Stimulated activated naive CD8-positive, alpha-beta T cell treated with anti-CD3 and anti-CD28 coated beads, Interleukin-15, Interleukin-2, amounts not matched to agents 100 ng/mL and 50 ng/mL, for 24 hours (primary cell): ENCODE measurements around the gene CNIH3.

Experiments used
- H3K27ac Mint-ChIP-seq: one replicate; pipeline ENCODE4 v1.8.0; 2021; ENCODE audit warnings: mild to moderate bottlenecking, mixed read lengths
- H3K27me3 Mint-ChIP-seq: one replicate; pipeline ENCODE4 v1.8.0; 2021; ENCODE audit warnings: mixed read lengths
- H3K36me3 Mint-ChIP-seq: one replicate; pipeline ENCODE4 v1.8.0; 2021; ENCODE audit warnings: low read depth, mixed read lengths
- H3K4me1 Mint-ChIP-seq: one replicate; pipeline ENCODE4 v1.8.0; 2021; ENCODE audit warnings: low read depth, mixed read lengths
- H3K4me3 Mint-ChIP-seq: one replicate; pipeline ENCODE4 v1.8.0; 2021; ENCODE audit warnings: mild to moderate bottlenecking, mixed read lengths
- H3K9me3 Mint-ChIP-seq: one replicate; pipeline ENCODE4 v1.8.0; 2021; ENCODE audit warnings: mixed read lengths

Gene CNIH3

GRCh38 chr1:224644553-224645154, 28.5 kb downstream of the CNIH3 start:
- Mint-ChIP-seq H3K9me3 (no peaks in the 10 kb centered on the region), H3K4me3 (no peak overlapping the region), H3K27me3 (no peaks in the 10 kb centered on the region), H3K4me1 (no peaks in the 10 kb centered on the region), H3K36me3 (no peaks in the 10 kb centered on the region), H3K27ac (no peak overlapping the region)

- H3K36me3 Mint-ChIP-seq: no peaks in the 10 kb centered on the region
- no peaks in the 10 kb centered on the region for H3K4me1 Mint-ChIP-seq
- H3K27me3 Mint-ChIP-seq: no peaks in the 10 kb centered on the region
- H3K9me3 Mint-ChIP-seq: no peaks in the 10 kb centered on the region
- no peak overlapping the region for H3K4me3 Mint-ChIP-seq
- H3K27ac Mint-ChIP-seq: no peak overlapping the region
Observed at GRCh38 chr1:224647449-224647848, 31.3 kb downstream of the CNIH3 start.

- H3K36me3 Mint-ChIP-seq: no peaks in the 10 kb centered on the region
- no peak overlapping the region for H3K27ac Mint-ChIP-seq
- no peaks in the 10 kb centered on the region for H3K9me3 Mint-ChIP-seq
- no peaks in the 10 kb centered on the region for H3K4me1 Mint-ChIP-seq
- no peaks in the 10 kb centered on the region for H3K27me3 Mint-ChIP-seq
- H3K4me3 Mint-ChIP-seq: no peak overlapping the region
Observed at GRCh38 chr1:224650290-224650689, 34.2 kb downstream of the CNIH3 start.

- H3K4me1 Mint-ChIP-seq: no peaks in the 10 kb centered on the region
- H3K27me3 Mint-ChIP-seq: peaks cover 4% of the 10 kb centered on the region
- no peak overlapping the region for H3K4me3 Mint-ChIP-seq
- H3K27ac Mint-ChIP-seq: no peak overlapping the region
- no peaks in the 10 kb centered on the region for H3K9me3 Mint-ChIP-seq
- H3K36me3 Mint-ChIP-seq: no peaks in the 10 kb centered on the region
Observed at GRCh38 chr1:224651188-224651587, 35.1 kb downstream of the CNIH3 start.

- Mint-ChIP-seq H3K9me3 (no peaks in the 10 kb centered on the region), H3K27ac (no peak overlapping the region), H3K36me3 (no peaks in the 10 kb centered on the region), H3K4me1 (no peaks in the 10 kb centered on the region), H3K27me3 (peaks cover 12% of the 10 kb centered on the region), H3K4me3 (no peak overlapping the region)
Observed at GRCh38 chr1:224656392-224656791, 40.3 kb downstream of the CNIH3 start.

GRCh38 chr1:224660074-224660473, 44.0 kb downstream of the CNIH3 start:
- H3K4me1 Mint-ChIP-seq: no peaks in the 10 kb centered on the region
- H3K27me3 Mint-ChIP-seq: peaks cover 12% of the 10 kb centered on the region
- H3K4me3 Mint-ChIP-seq: no peak overlapping the region
- no peaks in the 10 kb centered on the region for H3K9me3 Mint-ChIP-seq
- H3K27ac Mint-ChIP-seq: no peak overlapping the region
- H3K36me3 Mint-ChIP-seq: no peaks in the 10 kb centered on the region

GRCh38 chr1:224662870-224663269, 46.8 kb downstream of the CNIH3 start:
- H3K4me3 Mint-ChIP-seq: no peak overlapping the region
- H3K36me3 Mint-ChIP-seq: no peaks in the 10 kb centered on the region
- H3K27me3 Mint-ChIP-seq: peaks cover 5% of the 10 kb centered on the region
- H3K27ac Mint-ChIP-seq: no peak overlapping the region
- H3K4me1 Mint-ChIP-seq: no peaks in the 10 kb centered on the region
- no peaks in the 10 kb centered on the region for H3K9me3 Mint-ChIP-seq

- no peaks in the 10 kb centered on the region for H3K27me3 Mint-ChIP-seq
- no peaks in the 10 kb centered on the region for H3K4me1 Mint-ChIP-seq
- H3K4me3 Mint-ChIP-seq: no peak overlapping the region
Observed at GRCh38 chr1:224665016-224665415, 48.9 kb downstream of the CNIH3 start.

GRCh38 chr1:224666078-224666477, 50.0 kb downstream of the CNIH3 start:
- H3K27ac Mint-ChIP-seq: no peak overlapping the region
- no peaks in the 10 kb centered on the region for H3K36me3 Mint-ChIP-seq
- no peaks in the 10 kb centered on the region for H3K27me3 Mint-ChIP-seq
- H3K4me3 Mint-ChIP-seq: no peak overlapping the region
- no peaks in the 10 kb centered on the region for H3K9me3 Mint-ChIP-seq
- no peaks in the 10 kb centered on the region for H3K4me1 Mint-ChIP-seq

More at GRCh38 chr1:224665016-224665415, 48.9 kb downstream of the CNIH3 start:
- no peaks in the 10 kb centered on the region for H3K9me3 Mint-ChIP-seq
- no peak overlapping the region for H3K27ac Mint-ChIP-seq
- no peaks in the 10 kb centered on the region for H3K36me3 Mint-ChIP-seq

- Mint-ChIP-seq H3K9me3 (no peaks in the 10 kb centered on the region), H3K27me3 (no peaks in the 10 kb centered on the region), H3K36me3 (no peaks in the 10 kb centered on the region), H3K4me3 (no peak overlapping the region), H3K27ac (no peak overlapping the region), H3K4me1 (no peaks in the 10 kb centered on the region)
Observed at GRCh38 chr1:224666913-224667312, 50.8 kb downstream of the CNIH3 start.

GRCh38 chr1:224668984-224669383, 52.9 kb downstream of the CNIH3 start:
- no peaks in the 10 kb centered on the region for H3K27me3 Mint-ChIP-seq
- no peaks in the 10 kb centered on the region for H3K36me3 Mint-ChIP-seq
- H3K27ac Mint-ChIP-seq: no peak overlapping the region
- H3K4me3 Mint-ChIP-seq: no peak overlapping the region
- H3K9me3 Mint-ChIP-seq: no peaks in the 10 kb centered on the region
- H3K4me1 Mint-ChIP-seq: no peaks in the 10 kb centered on the region

- no peaks in the 10 kb centered on the region for H3K4me1 Mint-ChIP-seq
- no peak overlapping the region for H3K27ac Mint-ChIP-seq
- no peak overlapping the region for H3K4me3 Mint-ChIP-seq
- H3K9me3 Mint-ChIP-seq: no peaks in the 10 kb centered on the region
- no peaks in the 10 kb centered on the region for H3K27me3 Mint-ChIP-seq
- H3K36me3 Mint-ChIP-seq: no peaks in the 10 kb centered on the region
Observed at GRCh38 chr1:224669403-224669802, 53.3 kb downstream of the CNIH3 start.

- H3K9me3 Mint-ChIP-seq: no peaks in the 10 kb centered on the region
- no peaks in the 10 kb centered on the region for H3K36me3 Mint-ChIP-seq
- no peaks in the 10 kb centered on the region for H3K27me3 Mint-ChIP-seq
- no peak overlapping the region for H3K27ac Mint-ChIP-seq
- no peaks in the 10 kb centered on the region for H3K4me1 Mint-ChIP-seq
- H3K4me3 Mint-ChIP-seq: no peak overlapping the region
Observed at GRCh38 chr1:224670506-224670905, 54.4 kb downstream of the CNIH3 start.

GRCh38 chr1:224671076-224671475, 55.0 kb downstream of the CNIH3 start:
- no peaks in the 10 kb centered on the region for H3K4me1 Mint-ChIP-seq
- H3K4me3 Mint-ChIP-seq: no peak overlapping the region
- no peak overlapping the region for H3K27ac Mint-ChIP-seq
- H3K9me3 Mint-ChIP-seq: no peaks in the 10 kb centered on the region
- H3K36me3 Mint-ChIP-seq: no peaks in the 10 kb centered on the region
- H3K27me3 Mint-ChIP-seq: no peaks in the 10 kb centered on the region

GRCh38 chr1:224673141-224673540, 57.0 kb downstream of the CNIH3 start:
- H3K27ac Mint-ChIP-seq: no peak overlapping the region
- H3K4me1 Mint-ChIP-seq: no peaks in the 10 kb centered on the region
- no peak overlapping the region for H3K4me3 Mint-ChIP-seq
- H3K36me3 Mint-ChIP-seq: no peaks in the 10 kb centered on the region
- no peaks in the 10 kb centered on the region for H3K9me3 Mint-ChIP-seq
- no peaks in the 10 kb centered on the region for H3K27me3 Mint-ChIP-seq

- Mint-ChIP-seq H3K27ac (no peak overlapping the region), H3K4me3 (no peak overlapping the region), H3K9me3 (no peaks in the 10 kb centered on the region), H3K4me1 (no peaks in the 10 kb centered on the region), H3K27me3 (no peaks in the 10 kb centered on the region), H3K36me3 (no peaks in the 10 kb centered on the region)
Observed at GRCh38 chr1:224675590-224675989, 59.5 kb downstream of the CNIH3 start.
